Measurements from ENCODE around the gene SOX6.

Gene SOX6

DNA sequence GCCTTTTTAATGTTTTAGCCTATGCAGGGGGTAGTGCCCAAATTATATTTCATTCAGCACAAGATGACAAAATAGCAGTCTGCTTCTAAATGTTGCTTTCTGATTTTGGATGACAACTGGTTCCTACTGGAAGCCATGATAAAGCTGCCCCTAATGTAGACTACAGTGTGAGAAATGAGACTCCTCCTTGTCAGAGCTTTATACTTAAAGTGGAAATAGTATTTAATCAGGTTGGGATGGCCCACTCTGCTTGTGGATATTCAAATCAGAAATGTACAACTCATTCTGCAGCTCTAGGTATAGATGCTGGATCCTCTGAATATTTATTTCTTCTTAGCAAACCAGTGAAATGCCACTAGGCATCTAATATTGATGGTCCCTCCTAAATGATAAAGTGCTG lies 171.3 kb downstream of the SOX6 start:
- TF ChIP-seq, protein P1, sequence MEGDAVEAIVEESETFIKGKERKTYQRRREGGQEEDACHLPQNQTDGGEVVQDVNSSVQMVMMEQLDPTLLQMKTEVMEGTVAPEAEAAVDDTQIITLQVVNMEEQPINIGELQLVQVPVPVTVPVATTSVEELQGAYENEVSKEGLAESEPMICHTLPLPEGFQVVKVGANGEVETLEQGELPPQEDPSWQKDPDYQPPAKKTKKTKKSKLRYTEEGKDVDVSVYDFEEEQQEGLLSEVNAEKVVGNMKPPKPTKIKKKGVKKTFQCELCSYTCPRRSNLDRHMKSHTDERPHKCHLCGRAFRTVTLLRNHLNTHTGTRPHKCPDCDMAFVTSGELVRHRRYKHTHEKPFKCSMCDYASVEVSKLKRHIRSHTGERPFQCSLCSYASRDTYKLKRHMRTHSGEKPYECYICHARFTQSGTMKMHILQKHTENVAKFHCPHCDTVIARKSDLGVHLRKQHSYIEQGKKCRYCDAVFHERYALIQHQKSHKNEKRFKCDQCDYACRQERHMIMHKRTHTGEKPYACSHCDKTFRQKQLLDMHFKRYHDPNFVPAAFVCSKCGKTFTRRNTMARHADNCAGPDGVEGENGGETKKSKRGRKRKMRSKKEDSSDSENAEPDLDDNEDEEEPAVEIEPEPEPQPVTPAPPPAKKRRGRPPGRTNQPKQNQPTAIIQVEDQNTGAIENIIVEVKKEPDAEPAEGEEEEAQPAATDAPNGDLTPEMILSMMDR (IDR thresholded peaks at IDR 0.05): no peak
- TF ChIP-seq ZFX (IDR thresholded peaks at IDR 0.05; ENCODE audit: borderline replicate concordance): no peak
- H3K27ac ChIP-seq: peak overlapping the region; percentile 31; the same call in 1 of the 2 replicates

DNA sequence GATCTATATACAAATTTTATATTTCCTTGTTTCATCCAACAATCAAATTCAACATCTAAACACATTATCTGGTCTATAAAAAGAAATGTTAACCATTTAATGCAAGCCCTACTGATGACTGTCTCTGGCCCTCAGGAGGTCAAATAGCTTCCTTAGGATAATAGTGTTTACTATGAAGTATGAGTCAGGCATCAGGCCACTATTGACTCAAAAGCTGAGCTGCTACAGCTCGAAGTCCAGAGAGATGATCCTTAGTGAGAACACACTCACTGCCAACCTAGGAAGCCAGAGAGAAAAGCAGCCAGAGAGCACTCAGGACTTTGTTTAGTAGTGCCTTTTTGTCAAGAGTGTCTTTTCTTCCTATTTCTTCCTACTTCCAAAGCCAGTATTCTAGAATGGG lies 171.8 kb downstream of the SOX6 start:
- no peak for TF ChIP-seq ZFX (IDR thresholded peaks at IDR 0.05; ENCODE audit: borderline replicate concordance)
- TF ChIP-seq, protein P1 (IDR thresholded peaks at IDR 0.05): no peak
- H3K27ac ChIP-seq: peak overlapping the region; percentile 31; the same call in 1 of the 2 replicates

DNA sequence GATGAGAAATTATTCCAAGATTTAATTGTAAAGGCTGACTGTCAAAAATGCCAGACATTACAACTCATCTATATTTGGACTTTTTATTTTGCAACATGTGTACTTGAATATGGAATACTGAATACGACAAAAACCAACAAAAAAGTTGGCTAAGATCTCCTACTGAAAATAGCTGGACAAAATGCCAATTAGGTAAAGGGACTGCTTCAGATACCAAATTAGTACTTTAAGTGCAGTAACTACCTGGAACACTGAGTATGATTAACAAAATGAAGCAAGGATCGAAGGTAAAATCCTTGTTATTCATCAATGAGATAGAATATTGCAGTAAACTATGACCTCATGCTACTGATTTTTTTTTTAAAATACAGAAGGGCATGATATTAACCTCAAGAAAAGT lies 173.8 kb downstream of the SOX6 start:
- H3K27ac ChIP-seq: no peak overlapping the region
- no peak for TF ChIP-seq ZFX (IDR thresholded peaks at IDR 0.05; ENCODE audit: borderline replicate concordance)
- TF ChIP-seq, protein P1 (IDR thresholded peaks at IDR 0.05): no peak

DNA sequence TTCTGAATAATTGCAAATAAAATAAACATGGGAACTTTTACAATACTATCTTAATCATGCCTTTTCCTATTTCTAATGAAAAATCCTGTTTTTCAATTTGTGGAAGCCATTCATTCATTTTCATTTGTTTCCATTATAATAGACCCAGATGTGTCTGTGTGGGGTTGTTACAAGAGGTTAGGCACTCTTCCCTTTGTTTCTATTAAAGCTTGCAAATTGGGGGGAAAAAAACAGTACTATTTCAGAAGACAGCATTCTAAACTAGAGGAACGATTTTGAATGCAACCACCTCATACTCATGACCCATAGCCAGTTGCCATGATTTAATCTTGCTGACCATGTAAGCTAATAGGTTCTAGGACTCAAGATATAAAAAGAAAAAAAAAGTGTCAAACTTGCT lies 175.5 kb downstream of the SOX6 start:
- no peak overlapping the region for H3K27ac ChIP-seq
- TF ChIP-seq, protein P1 (IDR thresholded peaks at IDR 0.05): no peak
- no peak for TF ChIP-seq ZFX (IDR thresholded peaks at IDR 0.05; ENCODE audit: borderline replicate concordance)

DNA sequence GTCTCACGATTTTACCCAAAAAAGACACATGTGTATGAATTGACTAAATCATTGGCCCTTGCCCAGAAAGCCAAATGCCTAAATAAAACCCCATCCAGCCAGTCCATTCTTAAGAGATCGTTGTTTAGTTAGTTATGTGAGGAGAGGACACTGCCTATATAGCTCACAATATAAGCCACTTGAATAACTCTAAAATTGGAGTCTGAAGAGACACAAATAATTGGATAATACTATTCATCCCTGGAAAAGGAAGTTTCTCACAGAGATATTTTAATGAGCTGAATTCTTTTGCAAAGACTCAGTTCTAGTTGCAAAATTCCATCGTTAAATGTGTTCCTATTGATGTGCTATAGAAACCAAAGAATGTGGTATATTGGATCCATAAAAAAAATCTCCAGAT lies 176.7 kb downstream of the SOX6 start:
- H3K27ac ChIP-seq: no peak overlapping the region
- TF ChIP-seq, protein P1 (IDR thresholded peaks at IDR 0.05): no peak
- no peak for TF ChIP-seq ZFX (IDR thresholded peaks at IDR 0.05; ENCODE audit: borderline replicate concordance)

DNA sequence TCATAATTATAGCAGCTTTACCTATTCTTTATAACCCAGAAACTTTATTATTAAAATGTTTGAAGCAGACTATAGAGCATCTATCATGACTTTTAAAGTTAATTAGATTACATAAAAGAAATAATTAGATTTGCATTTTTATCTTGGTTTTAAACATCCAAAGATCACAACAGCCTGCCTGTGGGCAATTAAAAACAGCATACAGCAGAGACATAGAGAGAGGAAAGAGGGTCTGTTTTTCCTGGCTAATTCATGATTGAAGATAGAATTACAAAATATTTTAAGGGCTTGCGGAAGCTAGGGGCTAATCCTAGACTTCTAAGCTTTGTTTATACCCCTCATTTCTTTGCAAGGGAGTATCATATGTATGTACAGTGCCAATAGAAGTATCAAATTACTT lies 178.1 kb downstream of the SOX6 start:
- no peak overlapping the region for H3K27ac ChIP-seq

DNA sequence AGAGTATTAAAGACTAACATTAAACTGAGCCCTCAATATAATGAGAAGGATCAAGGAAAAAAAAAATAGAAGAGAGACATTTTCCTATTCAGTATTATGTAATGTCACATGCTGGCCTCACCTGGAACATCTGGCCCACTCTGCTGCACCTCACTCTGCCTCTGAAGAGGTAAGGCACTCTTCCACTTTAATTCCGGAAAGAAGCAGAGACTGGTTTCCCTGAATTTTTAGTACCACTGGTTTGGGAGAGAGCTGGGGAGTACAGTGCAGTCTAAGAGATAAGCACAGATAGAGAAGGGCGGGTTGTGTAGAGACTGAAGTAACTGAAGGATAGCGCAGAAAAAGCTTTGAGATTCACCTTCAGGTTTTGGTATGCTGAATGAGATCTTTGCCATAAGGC lies 178.7 kb downstream of the SOX6 start:
- H3K27ac ChIP-seq: no peak overlapping the region
- TF ChIP-seq, protein P1 (IDR thresholded peaks at IDR 0.05): no peak
- no peak for TF ChIP-seq ZFX (IDR thresholded peaks at IDR 0.05; ENCODE audit: borderline replicate concordance)

More for the DNA sequence above, 178.1 kb downstream of the SOX6 start:
- no peak for TF ChIP-seq ZFX (IDR thresholded peaks at IDR 0.05; ENCODE audit: borderline replicate concordance)
- TF ChIP-seq, protein P1 (IDR thresholded peaks at IDR 0.05): no peak

Data from 22Rv1 (cell line).